Measurements from ENCODE around the gene ELP4. TPM values are rescaled to one million over a fixed set of nuclear protein-coding genes. Genes with fewer than 3 reads are reported as not detected.
A peak's percentile ranks its signal among the peaks of the same experiment; 100 is the strongest.

ELP4 gene
- total and polyA plus RNA-seq, 2 donors (not counting 1 experiment from before 2014, with no cell fraction given): 7.1 to 31.3 TPM

DNA sequence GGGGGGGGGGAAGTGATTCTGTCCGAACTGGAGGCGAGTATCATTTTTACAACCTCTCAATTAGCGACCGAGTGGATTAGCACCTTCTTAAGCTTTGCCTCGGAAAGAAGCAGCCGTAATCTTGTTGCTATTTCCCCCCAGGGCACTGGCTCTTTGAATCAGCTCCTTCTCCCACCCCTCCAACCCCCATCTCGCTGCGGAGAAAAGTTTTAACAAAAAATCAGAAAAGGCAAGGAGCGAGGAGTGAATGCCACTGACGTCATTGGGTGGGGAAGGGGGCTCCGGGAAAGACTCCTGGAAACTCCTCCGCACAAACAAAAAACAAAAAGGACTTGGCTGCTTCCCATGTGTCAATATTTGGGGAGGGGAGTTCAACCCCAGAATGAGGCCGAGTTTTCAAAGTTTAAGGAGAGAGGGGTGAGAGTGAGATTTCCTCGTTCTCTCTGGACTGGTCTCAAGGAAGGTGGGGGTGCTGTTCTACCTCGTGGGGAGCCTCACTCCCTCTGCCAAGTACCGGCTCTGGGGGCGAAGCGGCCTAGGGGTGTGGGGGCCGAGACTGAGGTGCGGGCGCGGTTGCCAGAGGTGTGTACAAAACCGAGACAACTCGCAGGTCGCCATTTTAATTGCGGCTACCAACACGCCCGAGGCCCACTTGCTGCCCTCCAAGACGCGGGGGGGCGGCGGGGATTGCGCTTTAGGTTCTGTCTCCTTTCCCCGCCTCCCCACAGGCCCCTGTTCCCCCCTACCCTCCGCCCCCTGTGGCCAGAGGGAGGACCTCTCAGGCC is 304.0 kb downstream of the ELP4 start:
- Histone ChIP-seq H3K4me1 (ENCODE audit: control insufficient read depth in 2 of 2, insufficient read depth in 2 of 2, low read length in 2 of 2) (peaks cover 83 to 95% of the 10 kb centered on the region in 2 donors), H3K4me2 (replicated peaks; ENCODE audit: low read depth, low read length, poor library complexity, severe bottlenecking) (peak overlapping the region; percentile 90), H3K36me3 (replicated peaks in 1 of 2; ENCODE audit: control extremely low read depth in 1 of 2, control insufficient read depth in 1 of 2, extremely low read depth in 1 of 2, insufficient read depth in 2 of 2, low read length in 1 of 2) (no peaks in the 10 kb centered on the region), H3K27me3 (replicated peaks in 1 of 4; ENCODE audit: control extremely low read depth in 1 of 4, control insufficient read depth in 3 of 4, insufficient read depth in 4 of 4, low read length in 3 of 4) (peaks cover 0 to 100% (median 80%) of the 10 kb centered on the region in 4 experiments), H3K27ac (ENCODE audit: low read length in 2 of 2) (no peak overlapping the region), H3K9me3 (ENCODE audit: control extremely low read depth in 1 of 3, control insufficient read depth in 2 of 3, insufficient read depth in 1 of 3, low read length in 2 of 3) (peaks cover 0 to 88% (median 8%) of the 10 kb centered on the region in 3 donors), H2AFZ (ENCODE audit: insufficient read depth, low read depth, low read length, poor library complexity, severe bottlenecking) (no peak overlapping the region), H4K20me1 (ENCODE audit: control insufficient read depth, insufficient read depth, low read length, poor library complexity, severe bottlenecking) (no peaks in the 10 kb centered on the region), H3K79me2 (ENCODE audit: control insufficient read depth, insufficient read depth, low read length) (no peaks in the 10 kb centered on the region), H3K4me3 (ENCODE audit: control extremely low read depth in 1 of 5, extremely low read depth in 1 of 5, insufficient read depth in 1 of 5, low read depth in 2 of 5, low read length in 4 of 5) (peak overlapping the region in 3 of 5 experiments; percentile 38 to 63 (median 50)), H3K9ac (ENCODE audit: low read length) (peak overlapping the region; percentile 60)
- Mint-ChIP-seq H3K27ac (no peak overlapping the region), H3K27me3 (peaks cover 53% of the 10 kb centered on the region), H3K4me3 (peak overlapping the region; percentile 86), H3K4me1 (peaks cover 57% of the 10 kb centered on the region), H3K9me3 (ENCODE audit: insufficient read depth) (peaks cover 3% of the 10 kb centered on the region)
- WGBS (ENCODE audit: insufficient coverage): 7% methylated on average over 21 of the region's 35 CpGs
- POLR2A ChIA-PET: no interaction called here
- no peak for ATAC-seq (ENCODE audit: low read depth)
- intact Hi-C loops (cut with micrococcal nuclease): no loop called here
- DNase-seq: peak; percentile 32
- CTCF ChIA-PET: no interaction called here
- TF ChIP-seq EZH2 (IDR thresholded peaks at IDR 0.05; ENCODE audit: borderline replicate concordance, insufficient read depth, low read depth, low read length, poor library complexity, severe bottlenecking): no peak
- TF ChIP-seq, protein P1, sequence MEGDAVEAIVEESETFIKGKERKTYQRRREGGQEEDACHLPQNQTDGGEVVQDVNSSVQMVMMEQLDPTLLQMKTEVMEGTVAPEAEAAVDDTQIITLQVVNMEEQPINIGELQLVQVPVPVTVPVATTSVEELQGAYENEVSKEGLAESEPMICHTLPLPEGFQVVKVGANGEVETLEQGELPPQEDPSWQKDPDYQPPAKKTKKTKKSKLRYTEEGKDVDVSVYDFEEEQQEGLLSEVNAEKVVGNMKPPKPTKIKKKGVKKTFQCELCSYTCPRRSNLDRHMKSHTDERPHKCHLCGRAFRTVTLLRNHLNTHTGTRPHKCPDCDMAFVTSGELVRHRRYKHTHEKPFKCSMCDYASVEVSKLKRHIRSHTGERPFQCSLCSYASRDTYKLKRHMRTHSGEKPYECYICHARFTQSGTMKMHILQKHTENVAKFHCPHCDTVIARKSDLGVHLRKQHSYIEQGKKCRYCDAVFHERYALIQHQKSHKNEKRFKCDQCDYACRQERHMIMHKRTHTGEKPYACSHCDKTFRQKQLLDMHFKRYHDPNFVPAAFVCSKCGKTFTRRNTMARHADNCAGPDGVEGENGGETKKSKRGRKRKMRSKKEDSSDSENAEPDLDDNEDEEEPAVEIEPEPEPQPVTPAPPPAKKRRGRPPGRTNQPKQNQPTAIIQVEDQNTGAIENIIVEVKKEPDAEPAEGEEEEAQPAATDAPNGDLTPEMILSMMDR (IDR thresholded peaks at IDR 0.05): no peak

GRCh38 chr11:31814176-31814868 is 304.8 kb downstream of the ELP4 start:
- H3K4me3 ChIP-seq (ENCODE audit: control extremely low read depth in 1 of 5, extremely low read depth in 1 of 5, insufficient read depth in 1 of 5, low read depth in 2 of 5, low read length in 4 of 5): no peak overlapping the region
- no peak overlapping the region for H3K27ac ChIP-seq (ENCODE audit: low read length in 2 of 2)
- no peaks in the 10 kb centered on the region for H4K20me1 ChIP-seq (ENCODE audit: control insufficient read depth, insufficient read depth, low read length, poor library complexity, severe bottlenecking)
- no peak overlapping the region for H3K9ac ChIP-seq (ENCODE audit: low read length)
- peak overlapping the region; percentile 90 for H3K4me2 ChIP-seq (replicated peaks; ENCODE audit: low read depth, low read length, poor library complexity, severe bottlenecking)
- no peaks in the 10 kb centered on the region for H3K79me2 ChIP-seq (ENCODE audit: control insufficient read depth, insufficient read depth, low read length)
- Mint-ChIP-seq H3K27me3 (peaks cover 47% of the 10 kb centered on the region), H3K27ac (no peak overlapping the region), H3K9me3 (ENCODE audit: insufficient read depth) (peaks cover 3% of the 10 kb centered on the region), H3K4me3 (no peak overlapping the region), H3K4me1 (peaks cover 52% of the 10 kb centered on the region)
- ATAC-seq (ENCODE audit: low read depth) (no peak), DNase-seq (peak; percentile 36)
- H3K36me3 ChIP-seq (replicated peaks in 1 of 2; ENCODE audit: control extremely low read depth in 1 of 2, control insufficient read depth in 1 of 2, extremely low read depth in 1 of 2, insufficient read depth in 2 of 2, low read length in 1 of 2): no peaks in the 10 kb centered on the region
- CTCF ChIA-PET: no interaction called here
- H3K9me3 ChIP-seq (ENCODE audit: control extremely low read depth in 1 of 3, control insufficient read depth in 2 of 3, insufficient read depth in 1 of 3, low read length in 2 of 3): peaks cover 0 to 92% (median 8%) of the 10 kb centered on the region in 3 donors
- TF ChIP-seq, protein P1 (IDR thresholded peaks at IDR 0.05): no peak
- no peak for TF ChIP-seq EZH2 (IDR thresholded peaks at IDR 0.05; ENCODE audit: borderline replicate concordance, insufficient read depth, low read depth, low read length, poor library complexity, severe bottlenecking)
- no peak overlapping the region for H2AFZ ChIP-seq (ENCODE audit: insufficient read depth, low read depth, low read length, poor library complexity, severe bottlenecking)
- intact Hi-C loops (cut with micrococcal nuclease): no loop called here
- POLR2A ChIA-PET: no interaction called here
- 7% methylated on average over 28 of the region's 38 CpGs for WGBS (ENCODE audit: insufficient coverage)
- peaks cover 80 to 90% of the 10 kb centered on the region in 2 donors for H3K4me1 ChIP-seq (ENCODE audit: control insufficient read depth in 2 of 2, insufficient read depth in 2 of 2, low read length in 2 of 2)
- H3K27me3 ChIP-seq (replicated peaks in 1 of 4; ENCODE audit: control extremely low read depth in 1 of 4, control insufficient read depth in 3 of 4, insufficient read depth in 4 of 4, low read length in 3 of 4): peaks cover 0 to 99% (median 79%) of the 10 kb centered on the region in 4 experiments

All from B cell (primary cell).